HCT116 (cell line): ENCODE data around the gene RNF212. TPM values are rescaled to one million over a fixed set of nuclear protein-coding genes. Genes with fewer than 3 reads are reported as not detected.

ENCODE experiments used
- ATAC-seq: fragments of 200-7000 bp; cut with Tn5 transposase; 2 replicates; pipeline ENCODE4 v1.9.1; 2020; ENCODE audit warnings: mild to moderate bottlenecking, moderate library complexity
- BruUV-seq: library from RNA; stranded (reverse); fragments of 400-500 nt; replicated peaks from 2 replicates; lab custom pipeline; 2021; lab: Mats Ljungman, UMichigan
- CTCF ChIA-PET: fragments of 300-600 bp; sonication (Branson Sonifier 250); formaldehyde crosslinking; loops from one replicate; lab custom pipeline; 2021; ENCODE audit warnings: antibody characterized with exemption; lab: Charles Lee
- POLR2A ChIA-PET: fragments of 300-600, 350-600 bp; sonication (Branson Sonifier 250); formaldehyde crosslinking; loops from one replicate; lab custom pipeline; 2021; ENCODE audit warnings: antibody characterized with exemption; lab: Charles Lee
- RAD21 ChIA-PET, 2 experiments: fragments of 300-600 bp; sonication (Branson Sonifier 250); formaldehyde crosslinking; loops; one replicate each; lab custom pipeline; 2023; ENCODE audit warnings: low total read pairs in 2 of 2; ENCODE audit not compliant: uncharacterized antibody in 2 of 2, unreplicated experiment in 2 of 2, low non-redundant PET in 1 of 2; lab: Charles Lee
- DNase-seq: peaks from one replicate; pipeline ENCODE4 v3.0.0-alpha.2; 2010; ENCODE audit warnings: low read depth, low spot score
- H2AFZ ChIP-seq: fragments of 200-600 bp; shearing (Covaris generic), sonication (generic); 2 replicates; pipeline ENCODE4 v1.6.1; 2017; ENCODE audit warnings: low read depth, mixed run types, mixed read lengths, antibody characterized with exemption, low read length; ENCODE audit not compliant: poor library complexity, severe bottlenecking
- H3K27ac ChIP-seq: 2 replicates; pipeline ENCODE4 v1.5.1; 2012; ENCODE audit warnings: low read depth, low read length
- H3K27me3 ChIP-seq: fragments of 200-600 bp; sonication (generic); 2 replicates; pipeline ENCODE4 v1.6.1; 2016; ENCODE audit warnings: mixed run types, low read length, mixed read lengths; ENCODE audit not compliant: insufficient read depth
- H3K36me3 ChIP-seq, 2 experiments: fragments of 200-500 bp in 1 of 2; fragments of 200-600 bp in 1 of 2; sonication (Bioruptor generic) in 1 of 2; sonication (generic) in 1 of 2; 2 replicates each; pipeline versions ENCODE4 v1.5.1 to v1.6.1; 2014 to 2016; ENCODE audit warnings: low read length in 2 of 2, inconsistent platforms in 1 of 2, mixed read lengths in 1 of 2, mixed run types in 1 of 2; ENCODE audit not compliant: insufficient read depth in 2 of 2, control insufficient read depth in 1 of 2
- H3K4me1 ChIP-seq, 2 experiments: fragments of 200-600 bp in 1 of 2; sonication (generic) in 1 of 2; 2 replicates each; pipeline versions ENCODE4 v1.5.1 to v1.6.1; 2012 to 2017; ENCODE audit warnings: low read length in 2 of 2, inconsistent platforms in 1 of 2, mild to moderate bottlenecking in 1 of 2, mixed read lengths in 1 of 2, mixed run types in 1 of 2, moderate library complexity in 1 of 2; ENCODE audit not compliant: insufficient read depth in 2 of 2, control insufficient read depth in 1 of 2
- H3K4me2 ChIP-seq: fragments of 200-600 bp; sonication (generic); 2 replicates; pipeline ENCODE4 v1.6.1; 2017; ENCODE audit warnings: mixed run types, low read length, mixed read lengths
- H3K4me3 ChIP-seq, 2 experiments: fragments of 200-600 bp in 1 of 2; sonication (generic) in 1 of 2; replicated peaks in 1 of 2; 2 replicates each; pipeline ENCODE4 v1.5.1; 2011 to 2016; ENCODE audit warnings: low read length in 2 of 2, control low read depth in 1 of 2, low read depth in 1 of 2, mild to moderate bottlenecking in 1 of 2, mixed read lengths in 1 of 2, mixed run types in 1 of 2
- H3K79me2 ChIP-seq: fragments of 200-600 bp; sonication (generic); 2 replicates; pipeline ENCODE4 v1.6.1; 2017; ENCODE audit warnings: mild to moderate bottlenecking, mixed run types, low read length, moderate library complexity, mixed read lengths; ENCODE audit not compliant: insufficient read depth
- H3K9ac ChIP-seq: fragments of 200-600 bp; sonication (generic); 2 replicates; pipeline ENCODE4 v1.6.1; 2016; ENCODE audit warnings: low read length, mixed read lengths
- H3K9me2 ChIP-seq: fragments of 200-600 bp; sonication (generic), shearing (Covaris generic); 2 replicates; pipeline ENCODE4 v1.6.1; 2017; ENCODE audit warnings: mixed run types, mild to moderate bottlenecking, moderate library complexity; ENCODE audit not compliant: insufficient read depth
- H3K9me3 ChIP-seq, 2 experiments: fragments of 200-500 bp in 1 of 2; fragments of 200-600 bp in 1 of 2; sonication (Bioruptor generic) in 1 of 2; sonication (generic) in 1 of 2; 2 replicates each; pipeline ENCODE4 v1.6.1; 2014 to 2017; ENCODE audit warnings: low read length in 2 of 2, mixed read lengths in 2 of 2, inconsistent platforms in 1 of 2, low read depth in 1 of 2, mild to moderate bottlenecking in 1 of 2, mixed run types in 1 of 2, moderate library complexity in 1 of 2; ENCODE audit not compliant: control insufficient read depth in 1 of 2, insufficient read depth in 1 of 2
- H4K20me1 ChIP-seq: fragments of 200-600 bp; sonication (generic), shearing (Covaris generic); 2 replicates; pipeline ENCODE4 v1.6.1; 2017; ENCODE audit warnings: mixed run types, mild to moderate bottlenecking, moderate library complexity; ENCODE audit not compliant: insufficient read depth
- CEBPB ChIP-seq: IDR thresholded peaks from 2 replicates; pipeline ENCODE4 v1.6.1; 2012; ENCODE audit warnings: low read depth
- CTCF ChIP-seq, 3 experiments: fragments of 200-600 bp in 1 of 3; sonication (generic) in 1 of 3; IDR thresholded peaks in 2 of 3; conservative IDR thresholded peaks in 1 of 3; 2 replicates each; pipeline ENCODE4 v1.5.1; 2012 to 2017; ENCODE audit warnings: low read depth in 2 of 3, low read length in 2 of 3, antibody characterized with exemption in 1 of 3, borderline replicate concordance in 1 of 3, control low read depth in 1 of 3, mild to moderate bottlenecking in 1 of 3, mixed read lengths in 1 of 3, mixed run types in 1 of 3, moderate library complexity in 1 of 3; ENCODE audit not compliant: insufficient read depth in 1 of 3
- EZH2phosphoT487 ChIP-seq: fragments of 200-600 bp; IDR thresholded peaks from 2 replicates; pipeline ENCODE4 v1.6.1; 2018; ENCODE audit warnings: antibody characterized with exemption, borderline replicate concordance
- FOSL1 ChIP-seq: IDR thresholded peaks from 2 replicates; pipeline ENCODE4 v1.6.1; 2012; ENCODE audit warnings: low read depth
- POLR2AphosphoS5 ChIP-seq: IDR thresholded peaks from 2 replicates; pipeline ENCODE4 v1.6.1; 2011; ENCODE audit warnings: mild to moderate bottlenecking, low read depth, low read length, moderate library complexity
- SRF ChIP-seq: IDR thresholded peaks from 2 replicates; pipeline ENCODE4 v1.6.1; 2012; ENCODE audit warnings: low read depth
- TCF7L2 ChIP-seq: IDR thresholded peaks from 2 replicates; pipeline ENCODE4 v1.7.0; 2011; ENCODE audit warnings: borderline replicate concordance, inconsistent platforms; ENCODE audit not compliant: insufficient read depth, insufficient read length; ENCODE audit errors: extremely low read depth
- ZNF274 ChIP-seq: fragments of 200-500 bp; sonication (Bioruptor generic); IDR thresholded peaks from 2 replicates; pipeline ENCODE4 v1.6.1; 2014; ENCODE audit warnings: mild to moderate bottlenecking, low read depth, low read length, inconsistent platforms
- intact Hi-C: fragments of 100-400 bp; cut with micrococcal nuclease; formaldehyde crosslinking; loops from 2 replicates; pipeline ENCODE4 v1.10.0; 2022
- total RNA-seq: library from RNA; stranded (reverse); gene quantifications from one replicate; pipeline ENCODE4 v1.2.1, GENCODE V29; 2021; ENCODE audit not compliant: unreplicated experiment
- TF ChIP-seq, protein P1 (sequence below): IDR thresholded peaks from 2 replicates; pipeline ENCODE4 v1.6.1; 2011; ENCODE audit warnings: mild to moderate bottlenecking, low read length, moderate library complexity; ENCODE audit not compliant: insufficient replicate concordance; ENCODE audit errors: extremely low read depth

RNF212 gene
- total RNA-seq, 1 experiment from 2014 or later = not detected

GRCh38 chr4:1154126-1154522, 40.8 kb upstream of the RNF212 start:
- H3K36me3 ChIP-seq = no peaks in the 10 kb centered on the region
- H3K27ac ChIP-seq = no peak overlapping the region
- no peaks in the 10 kb centered on the region for H3K79me2 ChIP-seq
- ATAC-seq (no peak), DNase-seq (no peak)
- TF ChIP-seq, protein P1, sequence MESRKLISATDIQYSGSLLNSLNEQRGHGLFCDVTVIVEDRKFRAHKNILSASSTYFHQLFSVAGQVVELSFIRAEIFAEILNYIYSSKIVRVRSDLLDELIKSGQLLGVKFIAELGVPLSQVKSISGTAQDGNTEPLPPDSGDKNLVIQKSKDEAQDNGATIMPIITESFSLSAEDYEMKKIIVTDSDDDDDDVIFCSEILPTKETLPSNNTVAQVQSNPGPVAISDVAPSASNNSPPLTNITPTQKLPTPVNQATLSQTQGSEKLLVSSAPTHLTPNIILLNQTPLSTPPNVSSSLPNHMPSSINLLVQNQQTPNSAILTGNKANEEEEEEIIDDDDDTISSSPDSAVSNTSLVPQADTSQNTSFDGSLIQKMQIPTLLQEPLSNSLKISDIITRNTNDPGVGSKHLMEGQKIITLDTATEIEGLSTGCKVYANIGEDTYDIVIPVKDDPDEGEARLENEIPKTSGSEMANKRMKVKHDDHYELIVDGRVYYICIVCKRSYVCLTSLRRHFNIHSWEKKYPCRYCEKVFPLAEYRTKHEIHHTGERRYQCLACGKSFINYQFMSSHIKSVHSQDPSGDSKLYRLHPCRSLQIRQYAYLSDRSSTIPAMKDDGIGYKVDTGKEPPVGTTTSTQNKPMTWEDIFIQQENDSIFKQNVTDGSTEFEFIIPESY = no peak
- no peak for TF ChIP-seq FOSL1
- no peak for TF ChIP-seq TCF7L2
- TF ChIP-seq POLR2AphosphoS5 = no peak
- TF ChIP-seq CEBPB = no peak
- TF ChIP-seq ZNF274 = no peak
- TF ChIP-seq EZH2phosphoT487 = no peak
- TF ChIP-seq SRF = no peak
- TF ChIP-seq CTCF (IDR thresholded peaks at IDR 0.05 in 2 of 3, conservative IDR thresholded peaks at IDR 0.05 in 1 of 3; ENCODE audit: borderline replicate concordance in 1 of 3, insufficient read depth in 1 of 3, low read depth in 2 of 3, low read length in 2 of 3) = no peak
- peaks cover 5 to 8% of the 10 kb centered on the region in 2 experiments; a peak in 2 of 4 replicates for H3K9me3 ChIP-seq
- intact Hi-C loops = no loop called here
- no TSS peak for BruUV-seq
- RAD21 ChIA-PET = no interaction called here
- H3K9ac ChIP-seq = no peak overlapping the region
- POLR2A ChIA-PET = no interaction called here
- no peak overlapping the region for H2AFZ ChIP-seq
- H4K20me1 ChIP-seq = no peaks in the 10 kb centered on the region
- H3K4me3 ChIP-seq = no peak overlapping the region
- H3K4me1 ChIP-seq = no peaks in the 10 kb centered on the region
- no peaks in the 10 kb centered on the region for H3K9me2 ChIP-seq
- CTCF ChIA-PET = no interaction called here
- H3K27me3 ChIP-seq = peaks cover 26% of the 10 kb centered on the region; the same call in 1 of the 2 replicates
- H3K4me2 ChIP-seq = no peak overlapping the region
